GM12878 (cell line): Measurements from ENCODE around the gene SLC25A29.

Experiments
- CEBPB ChIP-seq, 2 experiments: fragments of 150-350 bp in 1 of 2; IDR thresholded peaks; 2 replicates each; pipeline ENCODE4 v1.6.1; 2012 to 2014; ENCODE audit warnings: low read depth in 2 of 2, low read length in 2 of 2, borderline replicate concordance in 1 of 2, inconsistent platforms in 1 of 2
- EZH2 ChIP-seq: IDR thresholded peaks from 2 replicates; pipeline ENCODE4 v1.6.1; 2012; ENCODE audit warnings: low read depth, mild to moderate bottlenecking, control low read depth, inconsistent platforms, low read length, borderline replicate concordance; ENCODE audit not compliant: control insufficient read depth
- PAX8 ChIP-seq: fragments of 450-650 bp; IDR thresholded peaks from 2 replicates; pipeline ENCODE4 v1.6.1; 2017; ENCODE audit warnings: mild to moderate bottlenecking, moderate library complexity
- POLR2A ChIP-seq: IDR thresholded peaks from 2 replicates; pipeline ENCODE4 v1.6.1; 2011; ENCODE audit warnings: low read depth, mild to moderate bottlenecking, low read length
- POLR2AphosphoS2 ChIP-seq: IDR thresholded peaks from 2 replicates; pipeline ENCODE4 v1.6.1; 2011; ENCODE audit warnings: low read depth, mild to moderate bottlenecking, low read length, improper control_type of control experiment, moderate library complexity
- REST ChIP-seq: IDR thresholded peaks from 2 replicates; pipeline ENCODE4 v1.6.1; 2012; ENCODE audit warnings: mild to moderate bottlenecking, low read depth, low read length
- SP1 ChIP-seq: IDR thresholded peaks from one replicate; pipeline ENCODE4 v1.6.1; 2011; ENCODE audit warnings: low read depth, low read length
- YY1 ChIP-seq: IDR thresholded peaks from 2 replicates; pipeline ENCODE4 v1.6.1; 2011; ENCODE audit warnings: low read depth, mild to moderate bottlenecking, low read length
- TF ChIP-seq, protein P1 (sequence below), 3 experiments: IDR thresholded peaks in 2 of 3; conservative IDR thresholded peaks in 1 of 3; 2 replicates each; pipeline ENCODE4 v1.5.1; 2011; ENCODE audit warnings: low read depth in 3 of 3, low read length in 3 of 3, mild to moderate bottlenecking in 3 of 3, control low read depth in 2 of 3, moderate library complexity in 2 of 3, inconsistent platforms in 1 of 3, mixed read lengths in 1 of 3; ENCODE audit not compliant: control insufficient read depth in 2 of 3, insufficient read depth in 1 of 3; ENCODE audit errors: extremely low read depth in 1 of 3
- TF ChIP-seq, protein P2 (sequence below): fragments of 450-650 bp; IDR thresholded peaks from 2 replicates; pipeline ENCODE4 v1.6.1; 2018; ENCODE audit warnings: borderline replicate concordance, mild to moderate bottlenecking; ENCODE audit not compliant: partially characterized antibody

DNA sequence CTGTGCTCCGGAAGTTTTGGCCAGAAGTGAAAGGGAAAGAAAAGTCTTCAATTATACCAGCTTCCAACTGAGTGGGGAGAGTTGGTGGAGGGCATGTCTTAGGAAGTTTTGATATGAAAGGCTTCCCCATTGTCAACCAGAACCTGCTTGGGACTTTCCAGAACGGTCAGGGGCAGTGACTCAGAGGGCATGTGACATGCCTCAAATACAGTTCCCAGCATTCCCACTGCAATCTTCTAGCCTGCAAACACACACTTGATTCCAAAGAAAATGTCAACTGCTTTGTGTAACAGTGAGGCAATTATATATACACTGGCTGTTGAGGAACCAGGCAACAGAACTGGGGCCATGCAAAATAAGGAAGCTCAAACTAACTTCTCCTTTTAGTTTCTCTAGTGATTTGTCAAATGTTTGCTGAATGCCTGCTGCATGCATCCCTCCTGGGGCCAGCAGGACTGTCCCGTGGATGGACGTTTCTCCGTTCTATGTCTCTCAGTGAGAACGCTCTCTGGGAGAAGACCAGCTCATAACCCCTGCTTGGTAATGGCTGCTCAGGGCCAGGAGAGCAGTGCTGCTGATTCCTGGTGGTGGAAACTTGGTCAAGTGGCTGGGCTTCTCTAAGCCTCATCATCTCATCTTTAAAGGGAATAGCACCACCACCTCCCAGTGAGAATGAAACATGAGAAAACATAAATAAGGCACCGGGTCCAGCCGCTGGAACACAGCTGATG lies 35.2 kb upstream of the SLC25A29 start:
- no peak for TF ChIP-seq YY1
- no peak for TF ChIP-seq SP1
- TF ChIP-seq POLR2A, result no peak
- TF ChIP-seq, protein P1, sequence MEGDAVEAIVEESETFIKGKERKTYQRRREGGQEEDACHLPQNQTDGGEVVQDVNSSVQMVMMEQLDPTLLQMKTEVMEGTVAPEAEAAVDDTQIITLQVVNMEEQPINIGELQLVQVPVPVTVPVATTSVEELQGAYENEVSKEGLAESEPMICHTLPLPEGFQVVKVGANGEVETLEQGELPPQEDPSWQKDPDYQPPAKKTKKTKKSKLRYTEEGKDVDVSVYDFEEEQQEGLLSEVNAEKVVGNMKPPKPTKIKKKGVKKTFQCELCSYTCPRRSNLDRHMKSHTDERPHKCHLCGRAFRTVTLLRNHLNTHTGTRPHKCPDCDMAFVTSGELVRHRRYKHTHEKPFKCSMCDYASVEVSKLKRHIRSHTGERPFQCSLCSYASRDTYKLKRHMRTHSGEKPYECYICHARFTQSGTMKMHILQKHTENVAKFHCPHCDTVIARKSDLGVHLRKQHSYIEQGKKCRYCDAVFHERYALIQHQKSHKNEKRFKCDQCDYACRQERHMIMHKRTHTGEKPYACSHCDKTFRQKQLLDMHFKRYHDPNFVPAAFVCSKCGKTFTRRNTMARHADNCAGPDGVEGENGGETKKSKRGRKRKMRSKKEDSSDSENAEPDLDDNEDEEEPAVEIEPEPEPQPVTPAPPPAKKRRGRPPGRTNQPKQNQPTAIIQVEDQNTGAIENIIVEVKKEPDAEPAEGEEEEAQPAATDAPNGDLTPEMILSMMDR (IDR thresholded peaks at IDR 0.05 in 2 of 3, conservative IDR thresholded peaks at IDR 0.05 in 1 of 3; ENCODE audit: control insufficient read depth in 2 of 3, extremely low read depth in 1 of 3, insufficient read depth in 1 of 3, low read depth in 3 of 3, low read length in 3 of 3), result no peak
- TF ChIP-seq, protein P2, sequence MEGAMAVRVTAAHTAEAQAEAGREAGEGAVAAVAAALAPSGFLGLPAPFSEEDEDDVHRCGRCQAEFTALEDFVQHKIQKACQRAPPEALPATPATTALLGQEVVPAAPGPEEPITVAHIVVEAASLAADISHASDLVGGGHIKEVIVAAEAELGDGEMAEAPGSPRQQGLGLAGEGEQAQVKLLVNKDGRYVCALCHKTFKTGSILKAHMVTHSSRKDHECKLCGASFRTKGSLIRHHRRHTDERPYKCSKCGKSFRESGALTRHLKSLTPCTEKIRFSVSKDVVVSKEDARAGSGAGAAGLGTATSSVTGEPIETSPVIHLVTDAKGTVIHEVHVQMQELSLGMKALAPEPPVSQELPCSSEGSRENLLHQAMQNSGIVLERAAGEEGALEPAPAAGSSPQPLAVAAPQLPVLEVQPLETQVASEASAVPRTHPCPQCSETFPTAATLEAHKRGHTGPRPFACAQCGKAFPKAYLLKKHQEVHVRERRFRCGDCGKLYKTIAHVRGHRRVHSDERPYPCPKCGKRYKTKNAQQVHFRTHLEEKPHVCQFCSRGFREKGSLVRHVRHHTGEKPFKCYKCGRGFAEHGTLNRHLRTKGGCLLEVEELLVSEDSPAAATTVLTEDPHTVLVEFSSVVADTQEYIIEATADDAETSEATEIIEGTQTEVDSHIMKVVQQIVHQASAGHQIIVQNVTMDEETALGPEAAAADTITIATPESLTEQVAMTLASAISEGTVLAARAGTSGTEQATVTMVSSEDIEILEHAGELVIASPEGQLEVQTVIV, result no peak
- no peak for TF ChIP-seq PAX8
- no peak for TF ChIP-seq POLR2AphosphoS2
- no peak for TF ChIP-seq REST
- TF ChIP-seq EZH2, result no peak
- no peak for TF ChIP-seq CEBPB (IDR thresholded peaks at IDR 0.05; ENCODE audit: borderline replicate concordance in 1 of 2, low read depth in 2 of 2, low read length in 2 of 2)
